ENCODE data around the gene PEMT.

- TF ChIP-seq CTCF (IDR thresholded peaks at IDR 0.05) (no peak), POLR2A (IDR thresholded peaks at IDR 0.05) (no peak)
Measured at GRCh38 chr17:17628388-17629008, 37.0 kb upstream of the PEMT start.
